Liver (tissue), 3 donors: ENCODE data around the gene SURF1.
"Not testable (repeated sequence)": the region's sequence is repeated elsewhere in the genome, so short reads cannot be mapped to it uniquely, and the experiment has no call there.

ENCODE experiments used
- FOXA1 ChIP-seq: IDR thresholded peaks from 2 replicates; pipeline ENCODE4 v1.6.1; 2016; ENCODE audit warnings: antibody characterized with exemption
- GABPA ChIP-seq, 2 donors: IDR thresholded peaks in 1 of 2; conservative IDR thresholded peaks in 1 of 2; 2 replicates each; pipeline ENCODE4 v1.6.1; 2016; ENCODE audit warnings: antibody characterized with exemption in 2 of 2, mild to moderate bottlenecking in 1 of 2, moderate library complexity in 1 of 2
- SP1 ChIP-seq: IDR thresholded peaks from 2 replicates; pipeline ENCODE4 v1.6.1; 2018; ENCODE audit warnings: antibody characterized with exemption, mild to moderate bottlenecking
- YY1 ChIP-seq: IDR thresholded peaks from 2 replicates; pipeline ENCODE4 v1.6.1; 2016; ENCODE audit warnings: antibody characterized with exemption, mild to moderate bottlenecking
- TF ChIP-seq, protein P1 (sequence below): fragments of 150-350 bp; IDR thresholded peaks from 2 replicates; pipeline ENCODE4 v1.5.1; 2017; ENCODE audit warnings: improper control_type of control experiment, low read depth, low read length; ENCODE audit not compliant: missing input control
- TF ChIP-seq, protein P2 (sequence below): IDR thresholded peaks from 2 replicates; pipeline ENCODE4 v1.6.1; 2016; ENCODE audit warnings: antibody characterized with exemption
- TF ChIP-seq, protein P3 (sequence below): IDR thresholded peaks from 2 replicates; pipeline ENCODE4 v1.6.1; 2016; ENCODE audit warnings: antibody characterized with exemption
- TF ChIP-seq, protein P4 (sequence below): IDR thresholded peaks from 2 replicates; pipeline ENCODE4 v1.6.1; 2016; ENCODE audit warnings: antibody characterized with exemption
- donor health status: healthy.
- donor health status: healthy.

DNA sequence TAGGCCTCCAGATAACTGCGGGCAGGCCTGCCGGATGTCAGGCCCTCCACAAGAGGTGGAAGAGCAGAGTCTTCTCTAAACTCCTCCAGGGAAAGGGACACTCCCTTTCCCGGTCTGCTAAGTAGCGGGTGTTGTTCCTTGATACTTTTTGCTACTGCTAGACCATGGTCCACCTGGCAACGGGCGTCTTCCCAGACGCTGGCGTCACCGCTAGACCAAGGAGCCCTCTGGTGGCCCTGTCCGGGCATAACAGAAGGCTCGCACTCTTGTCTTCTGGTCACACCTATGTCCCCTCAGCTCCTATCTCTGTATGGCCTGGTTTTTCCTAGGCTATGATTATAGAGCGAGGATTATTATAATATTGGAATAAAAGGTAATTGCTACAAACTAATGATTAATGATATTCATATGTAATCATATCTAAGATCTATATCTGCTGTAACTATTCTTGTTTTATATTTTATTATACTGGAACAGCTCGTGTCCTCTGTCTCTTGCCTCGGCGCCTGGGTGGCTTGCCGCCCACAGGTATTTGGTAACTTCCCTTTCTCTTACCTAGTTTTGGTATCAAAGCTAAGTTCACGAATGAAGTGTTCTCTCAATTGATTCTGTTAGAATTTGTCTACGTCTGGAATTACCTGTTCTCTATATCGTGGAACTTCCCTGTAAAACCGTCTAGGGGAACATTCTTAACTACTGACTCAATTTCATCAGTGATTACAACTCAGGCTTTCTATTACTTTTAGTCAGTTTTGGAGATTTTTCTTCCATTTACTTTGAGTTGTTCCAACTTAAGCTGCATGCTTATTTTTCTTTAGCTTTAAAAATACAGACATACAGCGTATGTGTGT, 26.8 kb downstream of the SURF1 start:
- TF ChIP-seq, protein P1, sequence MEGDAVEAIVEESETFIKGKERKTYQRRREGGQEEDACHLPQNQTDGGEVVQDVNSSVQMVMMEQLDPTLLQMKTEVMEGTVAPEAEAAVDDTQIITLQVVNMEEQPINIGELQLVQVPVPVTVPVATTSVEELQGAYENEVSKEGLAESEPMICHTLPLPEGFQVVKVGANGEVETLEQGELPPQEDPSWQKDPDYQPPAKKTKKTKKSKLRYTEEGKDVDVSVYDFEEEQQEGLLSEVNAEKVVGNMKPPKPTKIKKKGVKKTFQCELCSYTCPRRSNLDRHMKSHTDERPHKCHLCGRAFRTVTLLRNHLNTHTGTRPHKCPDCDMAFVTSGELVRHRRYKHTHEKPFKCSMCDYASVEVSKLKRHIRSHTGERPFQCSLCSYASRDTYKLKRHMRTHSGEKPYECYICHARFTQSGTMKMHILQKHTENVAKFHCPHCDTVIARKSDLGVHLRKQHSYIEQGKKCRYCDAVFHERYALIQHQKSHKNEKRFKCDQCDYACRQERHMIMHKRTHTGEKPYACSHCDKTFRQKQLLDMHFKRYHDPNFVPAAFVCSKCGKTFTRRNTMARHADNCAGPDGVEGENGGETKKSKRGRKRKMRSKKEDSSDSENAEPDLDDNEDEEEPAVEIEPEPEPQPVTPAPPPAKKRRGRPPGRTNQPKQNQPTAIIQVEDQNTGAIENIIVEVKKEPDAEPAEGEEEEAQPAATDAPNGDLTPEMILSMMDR: peak; percentile 40
- TF ChIP-seq, protein P2, sequence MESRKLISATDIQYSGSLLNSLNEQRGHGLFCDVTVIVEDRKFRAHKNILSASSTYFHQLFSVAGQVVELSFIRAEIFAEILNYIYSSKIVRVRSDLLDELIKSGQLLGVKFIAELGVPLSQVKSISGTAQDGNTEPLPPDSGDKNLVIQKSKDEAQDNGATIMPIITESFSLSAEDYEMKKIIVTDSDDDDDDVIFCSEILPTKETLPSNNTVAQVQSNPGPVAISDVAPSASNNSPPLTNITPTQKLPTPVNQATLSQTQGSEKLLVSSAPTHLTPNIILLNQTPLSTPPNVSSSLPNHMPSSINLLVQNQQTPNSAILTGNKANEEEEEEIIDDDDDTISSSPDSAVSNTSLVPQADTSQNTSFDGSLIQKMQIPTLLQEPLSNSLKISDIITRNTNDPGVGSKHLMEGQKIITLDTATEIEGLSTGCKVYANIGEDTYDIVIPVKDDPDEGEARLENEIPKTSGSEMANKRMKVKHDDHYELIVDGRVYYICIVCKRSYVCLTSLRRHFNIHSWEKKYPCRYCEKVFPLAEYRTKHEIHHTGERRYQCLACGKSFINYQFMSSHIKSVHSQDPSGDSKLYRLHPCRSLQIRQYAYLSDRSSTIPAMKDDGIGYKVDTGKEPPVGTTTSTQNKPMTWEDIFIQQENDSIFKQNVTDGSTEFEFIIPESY: not testable (repeated sequence)
- TF ChIP-seq, protein P3, sequence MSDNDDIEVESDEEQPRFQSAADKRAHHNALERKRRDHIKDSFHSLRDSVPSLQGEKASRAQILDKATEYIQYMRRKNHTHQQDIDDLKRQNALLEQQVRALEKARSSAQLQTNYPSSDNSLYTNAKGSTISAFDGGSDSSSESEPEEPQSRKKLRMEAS: not testable (repeated sequence)
- TF ChIP-seq, protein P4, sequence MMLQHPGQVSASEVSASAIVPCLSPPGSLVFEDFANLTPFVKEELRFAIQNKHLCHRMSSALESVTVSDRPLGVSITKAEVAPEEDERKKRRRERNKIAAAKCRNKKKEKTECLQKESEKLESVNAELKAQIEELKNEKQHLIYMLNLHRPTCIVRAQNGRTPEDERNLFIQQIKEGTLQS: not testable (repeated sequence)
- not testable (repeated sequence) for TF ChIP-seq FOXA1; SP1; GABPA (IDR thresholded peaks at IDR 0.05 in 1 of 2, conservative IDR thresholded peaks at IDR 0.05 in 1 of 2); YY1
